ENCODE results near the gene CAPZB.

Gene CAPZB

GRCh38 chr1:19368964-19369363, 116.4 kb downstream of the CAPZB start:
- TF ChIP-seq CTCF (IDR thresholded peaks at IDR 0.05; ENCODE audit: low read depth, low read length) (no peak), POLR2A (IDR thresholded peaks at IDR 0.05; ENCODE audit: extremely low read depth, insufficient read length) (no peak), MYC (IDR thresholded peaks at IDR 0.05; ENCODE audit: low read depth, low read length) (no peak)
- TF ChIP-seq, protein P1, sequence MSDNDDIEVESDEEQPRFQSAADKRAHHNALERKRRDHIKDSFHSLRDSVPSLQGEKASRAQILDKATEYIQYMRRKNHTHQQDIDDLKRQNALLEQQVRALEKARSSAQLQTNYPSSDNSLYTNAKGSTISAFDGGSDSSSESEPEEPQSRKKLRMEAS (IDR thresholded peaks at IDR 0.05; ENCODE audit: low read depth, low read length), result no peak
- no peak overlapping the region for H3K4me3 ChIP-seq (ENCODE audit: low read depth, low read length)
- DNase-seq (ENCODE audit: low read depth), result no peak

DNA sequence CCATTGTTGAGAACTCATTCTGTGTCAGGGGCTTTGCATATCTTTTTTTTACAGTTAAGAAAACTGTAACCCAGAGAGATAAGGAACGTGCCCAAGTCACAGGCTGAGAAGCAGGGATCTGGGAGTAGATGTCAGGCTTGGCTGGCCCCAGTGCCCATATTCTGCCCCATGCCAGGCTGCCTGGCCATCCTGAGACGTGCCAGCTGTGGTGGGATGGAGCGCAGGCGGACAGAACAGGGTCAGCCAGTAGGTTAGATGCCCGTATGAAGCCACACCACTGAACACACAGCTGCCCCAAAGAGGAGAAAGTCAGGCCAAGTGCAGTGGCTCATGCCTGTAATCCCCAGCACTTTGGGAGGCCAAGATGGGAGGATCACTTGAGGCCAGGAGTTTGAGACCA, 117.3 kb downstream of the CAPZB start:
- no peak overlapping the region for H3K4me3 ChIP-seq (ENCODE audit: low read depth, low read length)
- no peak for DNase-seq (ENCODE audit: low read depth)
- no peak for TF ChIP-seq POLR2A (IDR thresholded peaks at IDR 0.05; ENCODE audit: extremely low read depth, insufficient read length)
- no peak for TF ChIP-seq MYC (IDR thresholded peaks at IDR 0.05; ENCODE audit: low read depth, low read length)
- TF ChIP-seq CTCF (IDR thresholded peaks at IDR 0.05; ENCODE audit: low read depth, low read length), result no peak

DNA sequence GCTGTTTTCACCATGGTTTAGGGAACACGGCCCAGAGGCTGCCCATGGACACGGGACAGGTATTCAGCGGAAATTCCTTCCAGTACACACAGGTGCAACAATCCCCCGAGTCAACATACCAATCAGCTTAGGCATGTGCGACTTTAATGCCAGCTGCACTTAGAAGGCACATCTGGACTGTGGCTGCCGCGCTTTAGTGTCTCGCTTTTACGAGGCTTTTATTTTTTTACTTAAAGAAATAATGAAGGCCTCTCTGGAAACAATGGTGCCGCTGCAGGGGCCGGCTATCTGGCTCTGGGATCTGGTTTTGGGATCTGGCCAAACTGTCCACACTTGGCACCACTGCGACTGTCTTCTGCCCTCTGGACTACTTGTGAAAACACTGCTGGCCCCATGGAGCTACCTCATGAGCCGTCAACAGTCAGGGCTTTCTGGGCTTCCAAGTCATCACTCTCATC, 117.7 kb downstream of the CAPZB start:
- no peak for TF ChIP-seq CTCF (IDR thresholded peaks at IDR 0.05; ENCODE audit: low read depth, low read length)
- no peak for TF ChIP-seq POLR2A (IDR thresholded peaks at IDR 0.05; ENCODE audit: extremely low read depth, insufficient read length)
- no peak for TF ChIP-seq MYC (IDR thresholded peaks at IDR 0.05; ENCODE audit: low read depth, low read length)
- TF ChIP-seq, protein P1 (IDR thresholded peaks at IDR 0.05; ENCODE audit: low read depth, low read length), result no peak

GRCh38 chr1:19366599-19367536, 118.5 kb downstream of the CAPZB start:
- H3K4me3 ChIP-seq (ENCODE audit: low read depth, low read length), result no peak overlapping the region
- no peak for TF ChIP-seq MYC (IDR thresholded peaks at IDR 0.05; ENCODE audit: low read depth, low read length)
- TF ChIP-seq CTCF (IDR thresholded peaks at IDR 0.05; ENCODE audit: low read depth, low read length), result no peak
- TF ChIP-seq, protein P1 (IDR thresholded peaks at IDR 0.05; ENCODE audit: low read depth, low read length), result no peak
- TF ChIP-seq POLR2A (IDR thresholded peaks at IDR 0.05; ENCODE audit: extremely low read depth, insufficient read length), result no peak
- no peak for DNase-seq (ENCODE audit: low read depth)

More for the DNA sequence above, 117.7 kb downstream of the CAPZB start:
- no peak overlapping the region for H3K4me3 ChIP-seq (ENCODE audit: low read depth, low read length)
- DNase-seq (ENCODE audit: low read depth), result no peak

GRCh38 chr1:19365721-19366120, 119.6 kb downstream of the CAPZB start:
- no peak for DNase-seq (ENCODE audit: low read depth)
- TF ChIP-seq POLR2A (IDR thresholded peaks at IDR 0.05; ENCODE audit: extremely low read depth, insufficient read length), result no peak
- TF ChIP-seq MYC (IDR thresholded peaks at IDR 0.05; ENCODE audit: low read depth, low read length), result no peak
- no peak for TF ChIP-seq CTCF (IDR thresholded peaks at IDR 0.05; ENCODE audit: low read depth, low read length)
- TF ChIP-seq, protein P1 (IDR thresholded peaks at IDR 0.05; ENCODE audit: low read depth, low read length), result no peak
- H3K4me3 ChIP-seq (ENCODE audit: low read depth, low read length), result no peak overlapping the region

Data from NB4 (cell line).